HL-60 (cell line): ENCODE measurements around the gene YIF1A.

Experiments
- CTCF ChIP-seq: IDR thresholded peaks from one replicate; pipeline ENCODE4 v1.5.1; 2011; ENCODE audit warnings: low read length, control low read depth, inconsistent platforms; ENCODE audit not compliant: insufficient read depth
- GABPA ChIP-seq: IDR thresholded peaks from 2 replicates; pipeline ENCODE4 v1.6.1; 2012; ENCODE audit warnings: low read depth
- POLR2AphosphoS5 ChIP-seq: IDR thresholded peaks from 2 replicates; pipeline ENCODE4 v1.6.1; 2012; ENCODE audit warnings: low read depth
- SPI1 ChIP-seq: IDR thresholded peaks from 2 replicates; pipeline ENCODE4 v1.6.1; 2012; ENCODE audit warnings: low read depth, mild to moderate bottlenecking, borderline replicate concordance

GRCh38 chr11:66333220-66333877 lies 44.4 kb upstream of the YIF1A start:
- TF ChIP-seq CTCF (no peak), POLR2AphosphoS5 (no peak), GABPA (no peak), SPI1 (no peak)
